ENCODE results near the gene SSR1.

DNA sequence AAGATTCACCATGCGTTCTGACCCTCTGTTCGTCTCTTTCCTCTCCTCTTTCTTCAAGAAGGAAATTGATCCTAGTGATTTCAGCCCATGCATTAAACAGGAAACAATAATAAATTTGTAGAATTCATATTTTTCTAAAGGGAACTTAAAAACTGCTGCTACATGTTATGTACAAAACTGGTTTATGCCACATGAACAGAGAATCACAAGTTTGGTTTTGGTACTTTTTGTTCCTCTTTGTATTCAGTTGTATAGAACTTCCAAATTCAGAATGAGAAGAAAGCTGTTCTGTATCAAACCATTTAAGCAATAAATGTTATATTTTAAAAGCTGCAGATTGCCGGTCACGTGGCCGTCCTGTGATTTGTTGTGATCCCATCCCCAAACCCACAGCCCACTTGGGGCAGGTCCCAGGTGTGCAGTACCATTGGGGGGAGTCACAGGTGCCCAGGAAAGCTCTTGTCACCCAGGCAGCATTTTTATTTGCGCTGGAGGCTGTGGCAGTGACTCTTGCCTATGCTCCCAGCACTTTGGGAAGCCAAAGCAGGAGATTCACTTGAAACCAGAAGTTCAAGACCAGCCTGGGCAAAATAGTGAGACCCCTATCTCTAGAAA, 61.2 kb downstream of the SSR1 start:
- TF ChIP-seq, protein P1, sequence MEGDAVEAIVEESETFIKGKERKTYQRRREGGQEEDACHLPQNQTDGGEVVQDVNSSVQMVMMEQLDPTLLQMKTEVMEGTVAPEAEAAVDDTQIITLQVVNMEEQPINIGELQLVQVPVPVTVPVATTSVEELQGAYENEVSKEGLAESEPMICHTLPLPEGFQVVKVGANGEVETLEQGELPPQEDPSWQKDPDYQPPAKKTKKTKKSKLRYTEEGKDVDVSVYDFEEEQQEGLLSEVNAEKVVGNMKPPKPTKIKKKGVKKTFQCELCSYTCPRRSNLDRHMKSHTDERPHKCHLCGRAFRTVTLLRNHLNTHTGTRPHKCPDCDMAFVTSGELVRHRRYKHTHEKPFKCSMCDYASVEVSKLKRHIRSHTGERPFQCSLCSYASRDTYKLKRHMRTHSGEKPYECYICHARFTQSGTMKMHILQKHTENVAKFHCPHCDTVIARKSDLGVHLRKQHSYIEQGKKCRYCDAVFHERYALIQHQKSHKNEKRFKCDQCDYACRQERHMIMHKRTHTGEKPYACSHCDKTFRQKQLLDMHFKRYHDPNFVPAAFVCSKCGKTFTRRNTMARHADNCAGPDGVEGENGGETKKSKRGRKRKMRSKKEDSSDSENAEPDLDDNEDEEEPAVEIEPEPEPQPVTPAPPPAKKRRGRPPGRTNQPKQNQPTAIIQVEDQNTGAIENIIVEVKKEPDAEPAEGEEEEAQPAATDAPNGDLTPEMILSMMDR (IDR thresholded peaks at IDR 0.05; ENCODE audit: insufficient read depth, low read length, poor library complexity, severe bottlenecking), result no peak
- TF ChIP-seq EZH2phosphoT487 (conservative IDR thresholded peaks at IDR 0.05; ENCODE audit: low read length), result no peak

Data from SU-DHL-6 (cell line).